GM12874 (cell line): ENCODE results near the gene GTF2IRD1.

Experiments
- TF ChIP-seq, protein P1 (sequence below): IDR thresholded peaks from 2 replicates; pipeline ENCODE4 v1.5.1; 2011; ENCODE audit warnings: low read depth, mild to moderate bottlenecking, control low read depth, low read length, moderate library complexity; ENCODE audit not compliant: insufficient read depth

GTF2IRD1 gene

DNA sequence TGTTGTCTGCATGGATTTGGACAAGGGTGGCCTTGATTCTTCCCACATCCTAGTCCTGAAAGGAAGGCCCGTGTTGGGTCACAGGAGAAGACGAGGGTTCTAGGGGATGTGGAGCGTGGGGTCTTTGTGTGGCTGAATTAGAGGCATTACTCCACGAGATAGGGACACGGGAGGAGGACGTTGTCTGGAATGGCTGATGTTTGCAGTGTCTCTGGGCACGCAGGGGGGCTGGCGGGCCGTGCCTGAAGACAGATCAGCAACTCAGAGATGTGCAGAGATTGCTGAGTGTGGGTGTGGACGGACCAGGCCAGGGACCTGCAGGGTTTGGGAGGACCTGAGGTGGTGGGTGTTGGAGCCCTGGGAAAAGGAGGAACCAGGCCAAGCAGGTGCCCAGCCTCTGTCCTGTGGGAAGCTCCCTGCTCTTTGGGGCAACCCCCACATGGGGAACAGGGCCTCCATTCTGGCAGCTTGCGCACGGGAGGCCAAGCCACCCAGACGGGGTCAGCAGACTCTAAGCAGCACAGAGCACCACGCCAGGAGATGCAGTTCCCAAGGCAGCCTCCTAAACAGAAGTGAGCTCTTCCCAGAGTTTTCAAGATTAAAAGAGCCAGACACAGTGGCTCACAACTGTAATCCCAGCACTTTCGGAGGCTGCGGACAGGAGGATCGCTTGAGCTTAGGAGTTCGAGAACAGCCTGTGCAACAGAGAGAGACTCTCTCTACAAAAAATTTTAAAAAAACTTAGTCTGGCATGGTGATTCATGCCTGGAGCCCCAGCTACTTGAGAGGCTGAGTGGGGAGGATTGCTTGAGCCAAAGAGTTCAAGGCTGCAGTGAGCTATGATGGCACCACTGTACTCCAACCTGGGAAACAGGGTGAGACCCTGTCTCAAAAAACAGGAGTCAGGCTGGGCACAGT, 132.8 kb downstream of the GTF2IRD1 start:
- TF ChIP-seq, protein P1, sequence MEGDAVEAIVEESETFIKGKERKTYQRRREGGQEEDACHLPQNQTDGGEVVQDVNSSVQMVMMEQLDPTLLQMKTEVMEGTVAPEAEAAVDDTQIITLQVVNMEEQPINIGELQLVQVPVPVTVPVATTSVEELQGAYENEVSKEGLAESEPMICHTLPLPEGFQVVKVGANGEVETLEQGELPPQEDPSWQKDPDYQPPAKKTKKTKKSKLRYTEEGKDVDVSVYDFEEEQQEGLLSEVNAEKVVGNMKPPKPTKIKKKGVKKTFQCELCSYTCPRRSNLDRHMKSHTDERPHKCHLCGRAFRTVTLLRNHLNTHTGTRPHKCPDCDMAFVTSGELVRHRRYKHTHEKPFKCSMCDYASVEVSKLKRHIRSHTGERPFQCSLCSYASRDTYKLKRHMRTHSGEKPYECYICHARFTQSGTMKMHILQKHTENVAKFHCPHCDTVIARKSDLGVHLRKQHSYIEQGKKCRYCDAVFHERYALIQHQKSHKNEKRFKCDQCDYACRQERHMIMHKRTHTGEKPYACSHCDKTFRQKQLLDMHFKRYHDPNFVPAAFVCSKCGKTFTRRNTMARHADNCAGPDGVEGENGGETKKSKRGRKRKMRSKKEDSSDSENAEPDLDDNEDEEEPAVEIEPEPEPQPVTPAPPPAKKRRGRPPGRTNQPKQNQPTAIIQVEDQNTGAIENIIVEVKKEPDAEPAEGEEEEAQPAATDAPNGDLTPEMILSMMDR: no peak

DNA sequence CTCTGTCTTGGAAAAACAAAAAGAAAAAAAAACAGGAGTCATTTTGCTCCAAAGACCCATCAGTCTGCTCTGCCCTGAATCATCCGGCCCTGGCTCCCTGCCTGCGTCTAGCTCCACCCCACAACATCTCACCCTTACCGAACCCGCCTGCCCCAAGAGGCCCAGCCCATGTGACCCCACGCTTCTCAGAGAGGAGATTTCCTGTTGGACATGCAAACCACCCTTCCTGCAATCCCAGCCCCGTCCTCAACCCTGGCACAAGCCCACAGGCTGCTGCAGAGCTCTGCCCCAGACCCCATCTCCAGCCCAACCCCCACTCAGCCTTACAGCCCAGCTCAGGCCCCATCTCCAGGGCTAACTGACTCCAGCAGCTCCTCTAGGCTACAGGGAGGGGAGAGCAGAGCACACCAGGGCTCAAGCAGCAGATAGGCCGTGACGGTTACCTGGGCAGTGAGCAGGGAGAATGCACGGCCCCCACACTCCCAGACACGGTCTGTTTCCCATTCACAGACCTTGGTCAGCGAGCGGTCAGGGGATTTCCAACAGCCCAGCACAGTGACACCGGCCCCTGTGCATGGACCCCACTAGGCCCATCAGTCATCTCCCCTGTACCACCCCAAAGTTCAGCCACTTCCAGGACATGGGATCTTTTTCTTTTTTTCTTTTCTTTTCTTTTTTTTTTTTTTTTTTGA, 133.9 kb downstream of the GTF2IRD1 start:
- TF ChIP-seq, protein P1: no peak

DNA sequence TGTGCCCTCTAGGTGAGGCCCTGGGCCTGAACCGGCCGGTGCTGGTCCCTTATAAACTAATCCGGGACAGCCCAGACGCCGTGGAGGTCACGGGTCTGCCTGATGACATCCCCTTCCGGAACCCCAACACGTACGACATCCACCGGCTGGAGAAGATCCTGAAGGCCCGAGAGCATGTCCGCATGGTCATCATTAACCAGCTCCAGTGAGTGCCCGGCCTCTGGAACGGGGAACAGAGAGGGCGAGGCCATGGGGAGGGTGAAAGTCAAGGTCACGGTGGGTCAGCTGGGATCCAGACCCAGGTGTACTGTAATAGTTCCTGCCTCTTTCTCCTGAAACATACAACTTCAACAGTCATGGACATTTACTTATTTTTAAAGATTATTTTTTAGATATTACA, 137.1 kb downstream of the GTF2IRD1 start:
- TF ChIP-seq, protein P1: no peak

DNA sequence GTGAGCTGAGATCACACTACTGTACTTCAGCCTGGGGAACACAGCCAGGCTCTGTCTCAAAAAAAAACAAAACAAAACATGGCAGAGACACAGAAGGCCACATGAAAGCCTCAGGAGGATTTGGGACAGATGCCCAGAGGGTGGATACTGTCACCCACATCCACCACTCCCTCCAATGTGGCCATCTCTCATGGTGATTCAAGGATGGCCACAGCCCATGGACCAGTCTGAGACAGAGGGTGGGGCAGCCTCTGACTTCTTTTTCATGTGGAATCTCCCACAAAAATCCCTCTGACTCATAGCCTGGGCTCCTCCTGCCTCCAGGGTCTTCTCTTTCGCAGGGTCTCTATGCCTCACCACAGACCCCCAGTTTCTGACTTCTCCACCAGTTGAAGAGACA, 144.9 kb downstream of the GTF2IRD1 start:
- TF ChIP-seq, protein P1: no peak

DNA sequence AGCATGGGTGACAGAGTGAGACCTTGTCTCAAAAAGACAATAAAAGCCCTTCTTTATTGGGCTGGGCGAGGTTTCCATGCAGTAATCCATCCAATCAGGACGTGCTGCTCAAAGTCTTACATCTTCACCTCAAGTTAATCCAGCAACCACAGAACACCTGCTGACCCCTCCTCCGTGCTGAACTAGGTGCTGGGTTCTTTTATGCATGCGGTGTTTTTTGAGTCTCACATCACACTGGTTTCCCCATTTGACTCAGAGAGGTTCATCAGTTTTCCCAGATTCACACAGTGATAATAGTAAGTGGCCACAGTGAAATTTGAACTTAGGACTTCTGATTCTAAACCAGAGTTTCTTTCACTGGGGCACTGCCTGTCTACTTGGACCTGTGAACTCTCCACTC, 145.5 kb downstream of the GTF2IRD1 start:
- TF ChIP-seq, protein P1: no peak

DNA sequence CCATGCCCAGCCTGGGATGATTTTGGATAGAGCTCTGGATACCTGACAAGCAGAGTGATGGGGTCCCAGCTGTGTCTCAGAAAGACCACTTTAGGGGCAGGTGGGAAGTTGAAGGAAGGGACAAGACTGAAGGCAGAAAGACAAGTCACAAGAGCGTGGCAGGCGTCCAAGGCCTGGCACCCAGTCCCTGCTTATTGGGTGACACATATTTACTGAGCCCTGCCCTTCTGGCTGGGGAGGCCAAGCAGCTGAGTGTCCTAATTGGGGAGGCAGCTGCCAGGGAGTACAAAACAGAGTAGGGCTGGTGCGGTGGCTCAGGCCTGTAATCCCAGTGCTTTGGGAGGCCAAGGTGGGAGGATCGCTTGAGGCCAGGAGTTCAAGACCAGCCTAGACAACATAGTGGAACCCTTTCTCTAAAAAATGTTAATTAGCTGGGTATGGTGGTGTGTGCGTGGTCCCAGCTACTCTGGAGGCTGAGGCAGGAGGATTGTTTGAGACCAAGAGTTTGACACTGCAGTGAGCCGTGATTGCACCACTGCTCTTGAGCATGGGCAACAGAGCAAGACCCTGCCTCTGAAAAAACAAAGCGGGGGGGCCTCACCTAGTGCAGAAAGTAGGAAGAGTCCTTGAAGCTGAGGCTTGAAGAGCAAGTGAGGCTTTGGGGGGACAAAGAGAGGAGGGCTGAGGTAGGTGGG, 150.8 kb downstream of the GTF2IRD1 start:
- TF ChIP-seq, protein P1: no peak

DNA sequence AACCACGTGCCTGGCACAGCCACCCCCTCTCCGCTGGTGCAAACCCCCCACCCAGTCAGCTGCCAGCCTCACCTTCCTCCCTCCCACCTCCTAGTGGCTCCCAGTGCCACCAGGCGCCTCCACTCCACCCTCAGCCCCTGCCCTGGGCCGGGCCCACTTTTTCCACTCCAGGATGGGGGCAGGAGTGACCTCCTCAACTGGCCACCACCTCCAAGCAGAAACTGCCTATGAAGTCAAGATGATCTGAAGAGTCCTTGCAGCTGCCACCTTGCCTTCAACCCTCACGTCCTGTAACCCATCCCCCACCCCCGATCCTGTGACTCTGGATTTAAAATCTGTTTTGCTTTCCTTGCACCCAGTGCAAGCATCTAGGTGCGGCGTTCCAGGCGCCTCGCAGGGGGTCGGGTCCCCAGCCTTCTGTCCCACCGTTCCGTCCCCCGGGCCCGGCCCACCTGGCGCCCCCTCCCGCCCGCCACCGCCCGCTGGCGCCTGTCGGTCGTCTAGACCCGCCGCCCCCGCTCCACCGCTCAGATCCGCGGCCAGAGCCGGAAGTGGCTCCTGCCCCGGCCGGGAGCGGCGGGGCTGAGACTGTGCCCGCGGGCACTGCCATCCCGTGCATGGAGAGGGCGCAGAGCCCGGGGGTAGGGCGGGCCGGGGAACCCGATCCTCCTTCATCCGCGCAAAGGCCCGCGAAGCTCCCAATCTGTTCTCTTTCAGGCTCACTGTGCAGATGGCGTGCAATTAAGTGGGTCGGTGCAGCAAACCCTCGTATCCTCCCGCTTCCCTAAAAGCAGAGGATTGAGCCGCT, 152.6 kb downstream of the GTF2IRD1 start:
- TF ChIP-seq, protein P1: peak; percentile 21; the same call in 1 of the 2 replicates
